ENCODE data around the gene PRDM16.

The PRDM16 gene

DNA sequence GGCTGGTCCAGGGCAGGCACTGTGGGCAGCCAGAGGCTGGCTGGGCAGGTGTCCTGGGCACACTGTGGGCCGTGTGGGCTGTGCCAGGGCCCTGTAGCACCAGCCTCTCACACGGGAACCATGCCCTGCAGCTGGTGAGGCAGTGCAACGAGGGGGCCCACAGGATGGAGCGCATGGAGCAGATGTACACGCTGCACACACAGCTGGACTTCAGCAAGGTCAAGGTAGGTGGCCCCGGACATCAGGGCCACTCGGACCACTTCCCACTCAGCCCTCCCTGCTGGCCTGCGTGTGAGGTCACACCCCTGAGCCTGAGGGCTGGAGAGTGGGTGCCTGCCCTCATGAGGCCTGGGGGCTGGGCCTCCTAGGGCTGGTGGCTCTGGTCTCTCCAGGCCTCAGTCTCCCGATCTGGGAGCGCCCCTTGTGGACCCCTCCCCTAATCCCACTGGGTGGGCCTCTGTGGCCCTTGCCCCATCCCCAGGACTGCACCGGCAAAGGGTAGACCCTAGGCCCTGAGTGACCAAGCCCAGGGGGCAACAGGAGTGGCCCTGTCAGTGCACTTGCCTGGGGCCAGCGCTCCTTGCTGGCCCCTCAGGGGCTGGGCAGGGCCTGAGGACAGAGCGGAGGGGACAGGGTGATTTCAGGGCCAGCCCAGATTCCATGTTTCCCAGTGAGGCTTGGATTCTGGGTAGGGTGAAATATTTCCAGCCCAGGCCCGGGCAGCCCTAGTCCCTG is 407.0 kb downstream of the PRDM16 start:
- DNase-seq (ENCODE audit: low spot score), result no peak

DNA sequence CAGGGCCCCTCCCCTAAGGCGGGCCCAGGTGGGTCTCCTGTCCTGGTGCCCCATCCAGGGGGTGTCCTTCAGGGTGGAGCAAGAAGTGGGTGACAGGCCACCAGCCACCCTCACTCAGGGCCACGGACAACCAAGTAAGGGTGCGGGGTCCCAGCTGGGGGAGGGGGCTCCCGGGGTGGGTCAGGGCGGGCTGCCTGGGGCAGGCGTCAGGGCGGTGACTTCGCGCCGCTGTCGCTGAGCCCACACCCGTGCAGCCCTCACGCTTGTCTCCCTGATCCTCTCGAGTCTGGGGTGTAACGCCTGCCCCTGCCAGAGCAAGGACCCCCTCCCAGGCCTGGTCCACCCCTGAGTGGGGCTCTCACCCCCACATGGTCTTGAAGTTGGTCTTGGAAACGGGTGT is 407.7 kb downstream of the PRDM16 start:
- DNase-seq (ENCODE audit: low spot score), result no peak

DNA sequence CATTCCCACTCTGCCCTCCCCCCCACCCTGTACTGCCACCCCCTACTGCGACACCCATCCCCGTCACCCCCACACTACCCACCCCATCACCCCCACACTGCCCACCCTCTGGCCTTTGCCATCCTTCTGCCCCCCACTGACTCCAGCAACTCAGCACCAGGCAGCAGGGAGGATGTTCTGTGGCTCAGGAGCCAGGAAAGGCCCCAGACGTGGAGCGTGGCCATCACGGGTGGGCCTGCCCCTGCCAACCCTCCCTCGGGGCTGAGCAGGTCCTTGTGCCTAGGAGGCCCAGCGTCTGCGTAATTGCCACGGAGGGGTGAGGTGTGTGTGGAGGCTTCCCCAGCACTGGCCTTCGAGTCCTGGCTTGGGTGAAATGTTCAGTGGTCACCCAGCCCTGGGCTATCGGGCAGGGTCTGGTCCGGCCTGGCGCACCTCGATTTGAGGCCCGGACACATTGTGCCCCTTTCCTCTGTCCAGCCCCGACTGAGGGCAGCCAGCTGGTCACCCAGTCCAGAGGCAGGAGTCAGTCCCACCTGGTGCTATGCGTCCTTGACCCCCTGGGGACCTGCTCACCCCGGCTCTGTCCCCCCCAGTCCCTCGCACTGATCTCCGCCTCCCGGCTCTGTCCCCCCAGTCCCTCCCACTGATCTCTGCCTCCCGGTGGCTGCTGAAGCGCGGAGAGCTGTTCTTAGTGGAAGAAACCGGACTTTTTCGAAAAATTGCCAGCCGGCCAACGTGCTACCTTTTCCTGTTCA is 408.4 kb downstream of the PRDM16 start:
- no peak for DNase-seq (ENCODE audit: low spot score)

DNA sequence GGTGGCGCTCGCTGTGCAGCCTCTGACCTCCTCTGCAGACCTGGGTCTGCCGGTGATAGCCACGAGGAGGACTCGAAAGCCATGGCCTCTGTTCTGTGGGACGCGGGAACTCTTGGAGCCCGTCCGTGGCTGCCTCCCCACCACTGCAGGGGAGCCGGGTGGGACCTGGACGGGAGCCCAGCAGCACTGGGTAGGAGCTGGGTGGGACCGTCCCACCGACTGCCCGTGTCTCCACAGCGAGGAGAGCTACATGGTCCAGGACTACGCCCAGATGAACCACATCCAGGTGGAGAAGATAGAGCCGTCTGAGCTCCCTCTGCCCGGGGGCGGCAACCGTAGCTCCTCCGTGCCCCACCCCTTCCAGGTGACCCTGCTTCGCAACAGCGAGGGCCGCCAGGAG is 409.2 kb downstream of the PRDM16 start:
- no peak for DNase-seq (ENCODE audit: low spot score)

DNA sequence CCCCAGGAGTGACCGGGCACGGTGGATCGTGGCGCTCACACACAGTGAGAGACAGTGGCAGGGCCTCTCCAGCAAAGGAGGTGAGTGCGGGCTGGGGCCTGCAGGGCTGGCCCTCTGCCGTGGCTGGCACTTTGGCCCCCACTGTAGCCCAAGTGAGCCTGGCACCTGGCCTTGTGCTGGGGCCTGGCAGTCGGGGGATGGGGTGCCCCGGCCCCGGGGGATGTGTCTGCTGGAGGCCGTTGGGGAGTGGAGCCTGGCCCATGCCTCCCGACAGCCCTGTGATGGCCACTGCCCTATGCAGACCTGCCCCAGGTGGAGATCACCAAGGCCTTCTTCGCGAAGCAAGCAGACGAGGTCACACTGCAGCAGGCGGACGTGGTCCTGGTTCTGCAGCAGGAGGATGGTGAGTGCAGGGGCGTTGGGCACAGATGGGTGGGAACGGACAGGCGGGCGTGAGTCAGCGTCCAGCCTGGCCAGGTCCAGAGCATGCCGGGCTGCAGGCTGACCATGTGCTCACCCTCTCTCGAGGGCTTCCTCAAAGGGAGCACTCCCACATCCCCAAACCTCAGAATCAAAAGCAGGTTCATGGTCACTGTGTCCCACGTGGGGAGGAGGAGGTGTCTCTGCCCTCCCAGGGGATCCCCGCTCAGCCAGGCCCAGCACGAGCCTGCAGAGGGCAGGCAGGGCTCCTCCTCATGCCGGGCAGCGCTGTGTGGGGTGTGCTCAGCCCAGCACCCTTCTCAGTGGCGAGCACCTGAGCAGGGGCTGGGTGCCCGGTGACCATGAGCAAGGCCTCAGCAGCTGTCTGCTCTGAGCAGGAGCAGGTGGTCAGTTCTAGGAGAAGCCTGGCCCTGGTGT is 410.7 kb downstream of the PRDM16 start:
- no peak for DNase-seq (ENCODE audit: low spot score)

DNA sequence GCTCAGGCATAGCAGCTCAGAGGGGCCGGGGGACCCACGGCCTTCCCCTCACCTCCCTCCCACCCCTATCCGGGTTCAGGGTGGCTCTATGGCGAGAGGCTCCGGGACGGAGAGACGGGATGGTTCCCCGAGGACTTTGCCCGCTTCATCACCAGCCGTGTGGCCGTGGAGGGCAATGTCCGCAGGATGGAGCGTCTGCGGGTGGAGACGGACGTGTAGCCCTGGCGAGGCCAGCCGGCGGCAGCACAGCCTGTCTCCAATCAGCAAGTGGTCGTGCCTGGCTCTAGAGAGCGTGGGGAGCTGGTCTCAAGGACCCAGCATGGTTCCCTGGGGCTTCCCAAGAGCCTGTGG is 411.3 kb downstream of the PRDM16 start:
- no peak for DNase-seq (ENCODE audit: low spot score)

DNA sequence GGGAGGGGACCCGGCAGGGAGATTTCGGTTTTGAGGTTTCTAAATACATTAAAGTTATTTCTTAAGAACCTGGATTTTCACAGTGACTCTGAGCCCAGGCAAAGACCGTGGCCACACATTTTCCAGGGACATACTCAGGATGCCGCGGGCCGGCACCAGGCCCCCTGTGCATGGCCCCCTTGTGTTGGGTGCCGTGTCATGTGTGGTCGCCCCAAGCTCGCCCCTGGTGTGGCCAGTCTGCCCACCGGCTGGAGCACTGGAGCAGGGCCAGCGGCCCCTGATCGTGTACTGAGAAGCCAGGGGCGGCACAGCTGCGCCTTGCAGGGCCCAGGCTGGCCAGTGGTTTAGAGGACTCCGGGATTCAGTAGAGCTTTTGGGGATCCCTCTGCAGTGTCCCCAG is 412.0 kb downstream of the PRDM16 start:
- no peak for DNase-seq (ENCODE audit: low spot score)

DNA sequence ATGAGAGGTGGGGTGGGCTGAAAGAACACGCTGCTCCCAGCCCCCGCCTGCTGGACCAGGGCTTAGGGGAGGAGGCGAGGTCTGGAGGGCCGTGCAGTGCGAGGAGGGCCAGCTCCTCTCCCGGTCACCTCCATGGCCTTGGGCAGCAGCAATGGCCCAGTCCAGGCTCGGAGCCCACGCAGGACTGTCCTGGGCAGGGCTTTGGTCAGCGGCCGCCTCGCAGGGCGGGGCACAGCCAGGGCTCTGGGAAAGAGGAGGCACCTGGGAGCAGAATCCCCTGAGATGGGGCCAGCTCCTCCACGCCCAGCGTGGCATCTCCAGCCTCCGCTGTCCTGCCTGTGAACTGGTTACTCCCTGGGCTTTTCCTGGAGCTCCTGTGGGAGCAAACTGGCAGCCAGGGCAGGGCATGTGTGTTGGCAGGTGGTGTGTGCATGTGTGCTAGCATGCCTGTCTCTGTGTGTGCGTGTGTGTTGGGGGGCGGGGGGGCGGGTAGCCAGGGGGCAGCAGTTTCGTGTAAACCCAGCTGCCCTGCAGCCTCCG is 412.9 kb downstream of the PRDM16 start:
- DNase-seq (ENCODE audit: low spot score), result no peak

DNA sequence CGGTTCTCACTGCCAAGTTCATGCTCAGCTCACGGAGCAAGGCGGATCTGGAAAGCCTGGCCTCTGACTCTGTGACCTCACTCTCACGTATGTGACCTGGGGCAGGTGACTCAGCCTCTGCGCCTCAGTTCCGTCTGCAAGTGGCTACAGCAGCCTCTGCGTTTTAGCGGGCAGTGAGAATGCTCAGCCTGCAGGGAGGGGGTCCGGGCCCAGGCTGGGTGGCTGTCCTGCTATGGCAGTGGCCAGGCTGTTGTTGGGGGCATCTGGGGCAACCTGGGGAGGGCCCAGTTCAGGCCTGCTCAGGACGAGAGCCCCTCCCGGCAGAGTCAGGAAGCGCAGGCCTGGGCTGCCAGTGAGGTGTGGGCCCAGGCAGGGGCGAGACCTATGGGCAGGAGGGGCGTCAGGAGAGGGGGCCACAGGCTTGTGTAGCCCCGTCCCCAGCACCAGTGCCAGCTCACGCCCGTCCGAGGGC is 413.4 kb downstream of the PRDM16 start:
- DNase-seq (ENCODE audit: low spot score), result peak; percentile 66

DNA sequence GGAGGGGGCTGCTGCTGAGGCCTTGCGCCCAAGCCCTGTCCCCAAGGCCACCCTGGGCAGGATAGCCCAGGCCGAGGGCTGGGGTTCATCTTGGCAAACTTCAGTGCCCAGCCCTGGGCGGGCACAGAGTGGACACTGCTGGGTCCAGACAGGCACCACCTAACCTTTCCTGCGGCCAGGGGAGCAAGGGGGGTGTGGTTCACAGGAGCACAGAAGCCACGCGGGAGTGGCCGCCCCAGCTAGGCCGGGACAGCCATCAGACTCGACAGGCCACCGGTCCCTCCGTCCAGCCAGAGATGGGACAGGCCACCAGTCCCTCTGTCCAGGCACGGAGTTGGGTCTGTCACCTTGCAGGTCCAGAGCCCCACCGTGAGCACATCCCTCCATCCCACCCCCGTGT is 414.4 kb downstream of the PRDM16 start:
- no peak for DNase-seq (ENCODE audit: low spot score)

DNA sequence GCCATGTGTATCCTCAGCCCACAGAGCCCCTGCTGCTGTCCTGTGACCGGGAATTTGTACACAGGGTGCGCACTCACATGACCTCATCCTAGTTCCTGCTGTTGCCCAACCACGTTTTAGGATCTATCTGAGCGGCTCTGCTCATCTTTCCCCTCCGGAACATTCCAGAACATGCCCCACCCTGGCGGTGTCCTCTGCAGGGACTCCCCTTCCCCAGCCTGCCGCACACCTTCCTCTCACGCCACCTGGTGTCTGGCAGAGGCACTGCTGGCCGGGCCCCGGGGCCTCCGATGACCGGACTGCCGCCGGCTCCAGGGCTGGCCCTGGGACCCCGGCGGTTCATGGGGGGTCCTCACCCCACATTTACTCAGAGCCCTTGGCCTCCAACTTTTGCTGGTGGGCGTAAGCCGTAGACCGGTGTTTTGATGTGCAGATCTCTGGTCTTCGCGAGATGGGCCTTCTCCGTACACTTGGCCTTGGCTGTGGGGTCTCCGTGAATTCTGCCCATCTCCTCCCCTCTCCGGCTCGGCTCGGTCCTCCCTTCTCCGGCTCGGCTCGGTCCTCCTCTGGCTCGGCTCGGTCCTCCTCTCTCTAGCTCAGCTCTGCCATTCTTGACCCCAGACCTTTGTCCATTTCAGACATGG is 414.9 kb downstream of the PRDM16 start:
- peak; percentile 69 for DNase-seq (ENCODE audit: low spot score)

DNA sequence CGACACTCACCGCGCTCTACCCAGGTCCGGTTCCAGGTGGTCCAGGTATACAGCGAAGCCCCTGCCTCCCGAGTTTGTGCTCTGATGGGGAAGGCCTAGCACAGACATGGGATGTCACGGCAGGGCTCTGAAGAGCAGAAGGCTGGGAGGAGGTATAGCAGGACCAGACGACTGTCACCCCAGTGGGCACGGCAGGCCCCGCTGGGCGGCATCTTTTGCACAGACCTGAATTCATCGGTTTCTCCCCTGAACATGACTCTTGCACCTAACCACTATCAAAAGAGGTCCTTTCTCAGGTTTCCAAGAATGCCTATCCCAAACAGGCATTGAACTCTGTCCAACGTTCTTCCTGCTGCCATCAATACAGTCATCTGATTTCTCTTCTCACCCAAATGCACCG is 416.0 kb downstream of the PRDM16 start:
- no peak for DNase-seq (ENCODE audit: low spot score)
